MM.1S (cell line): ENCODE results near the gene CCDC146.
"Not testable (repeated sequence)": the region's sequence is repeated elsewhere in the genome, so short reads cannot be mapped to it uniquely, and the experiment has no call there.

ENCODE experiments used
- CTCF ChIP-seq: fragments of 300-600 bp; sonication (generic); IDR thresholded peaks from 2 replicates; pipeline ENCODE4 v1.5.1; 2016; ENCODE audit warnings: antibody characterized with exemption, low read length, mixed read lengths
- EZH2 ChIP-seq: fragments of 300-600 bp; sonication (generic); optimal IDR thresholded peaks from 2 replicates; pipeline ENCODE3; 2017; ENCODE audit warnings: low read depth, mild to moderate bottlenecking, antibody characterized with exemption, low read length, mixed read lengths
- EZH2phosphoT487 ChIP-seq: fragments of 300-600 bp; sonication (generic); IDR thresholded peaks from 2 replicates; pipeline ENCODE4 v1.6.1; 2018; ENCODE audit warnings: antibody characterized with exemption, low read length

- TF ChIP-seq CTCF, EZH2, EZH2phosphoT487: not testable (repeated sequence)
These were observed 52.9 kb downstream of the CCDC146 start for GRCh38 chr7:77175274-77175800.
